ENCODE results near the gene DOP1A.

Gene DOP1A

GRCh38 chr6:83083476-83083875 is 16.0 kb downstream of the DOP1A start:
- no peak for DNase-seq

DNA sequence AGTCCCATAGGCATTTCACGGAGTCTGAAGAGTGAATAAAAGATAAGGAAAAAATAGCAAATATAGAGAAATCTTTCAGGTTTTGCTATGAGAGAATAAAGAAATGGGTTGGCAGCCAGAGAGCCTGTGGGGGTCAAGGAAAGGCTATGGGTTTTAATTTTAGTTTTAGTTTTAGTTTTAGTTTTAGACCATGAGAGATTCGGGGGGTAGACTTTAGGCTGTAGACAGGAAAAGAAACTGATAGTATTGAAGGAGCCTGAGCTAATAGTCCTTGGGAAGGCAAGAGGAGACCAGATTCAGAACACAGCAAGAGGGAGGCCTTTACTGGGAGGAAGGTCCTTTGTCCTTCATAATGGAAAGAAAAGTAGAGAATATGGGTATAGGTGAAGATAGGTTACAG is 19.3 kb downstream of the DOP1A start:
- DNase-seq = no peak

DNA sequence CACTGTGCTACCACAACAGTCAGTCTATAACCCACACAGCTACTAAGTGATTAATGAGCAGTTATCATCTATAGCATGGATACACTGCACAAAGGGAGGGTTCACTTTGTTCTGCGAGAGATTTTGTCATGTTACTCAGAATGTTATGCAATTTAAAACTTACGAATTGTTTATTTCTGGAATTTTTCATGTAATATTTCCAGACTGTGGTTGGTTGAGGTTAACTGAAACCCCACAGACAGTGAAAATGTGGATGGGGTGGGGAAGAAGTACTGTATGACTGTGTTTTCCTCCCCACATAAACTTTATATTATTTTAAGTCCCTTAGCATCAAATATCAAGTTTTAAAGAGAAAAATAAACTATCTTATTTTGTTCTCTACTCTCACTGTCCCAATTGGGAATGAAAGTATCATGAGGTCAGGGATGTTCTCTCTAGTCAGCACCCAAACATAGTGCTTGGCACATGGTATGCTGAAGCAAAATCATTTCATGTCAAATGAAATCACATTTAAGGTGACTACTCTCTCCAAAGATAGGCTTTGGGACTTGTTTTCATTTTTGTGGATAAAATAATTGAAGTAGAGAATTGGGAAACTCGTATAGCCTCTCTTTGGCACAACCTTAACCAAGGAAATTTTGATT is 25.4 kb downstream of the DOP1A start:
- DNase-seq = no peak

DNA sequence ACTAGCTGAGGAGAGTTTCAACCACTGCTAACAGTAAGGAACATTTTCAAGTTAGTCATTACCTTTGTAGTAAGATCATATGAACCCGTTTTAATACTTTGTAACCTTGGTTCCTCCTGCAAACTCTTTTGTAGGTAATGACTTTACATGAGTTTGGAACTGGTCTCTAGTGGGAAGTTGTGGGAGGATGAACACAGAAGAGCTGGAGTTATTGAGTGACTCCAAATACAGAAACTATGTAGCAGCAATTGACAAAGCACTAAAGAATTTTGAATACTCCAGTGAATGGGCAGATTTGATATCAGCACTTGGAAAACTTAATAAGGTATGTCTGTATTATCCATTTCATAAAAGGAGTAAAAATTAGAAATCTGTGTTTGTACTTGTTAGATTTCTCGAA is 29.3 kb downstream of the DOP1A start:
- no peak for DNase-seq

DNA sequence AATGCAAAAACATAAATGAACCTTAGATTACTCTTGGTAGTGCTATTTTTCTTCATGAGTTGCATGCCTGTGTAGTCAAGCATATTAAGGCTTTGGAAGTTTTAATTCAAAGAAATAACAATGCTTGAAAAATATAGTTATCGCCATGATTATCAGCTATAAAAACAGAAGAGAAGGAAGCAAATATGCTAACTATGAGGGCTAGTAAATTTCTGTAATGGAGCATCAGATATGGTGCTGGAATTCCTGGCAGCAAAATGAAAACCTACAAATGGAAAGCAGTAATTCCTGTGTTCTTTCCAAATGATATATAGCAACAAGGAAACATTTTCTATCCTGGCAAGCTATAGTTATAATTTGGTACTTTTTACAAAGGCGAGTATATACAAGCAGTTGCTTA is 29.7 kb downstream of the DOP1A start:
- no peak for DNase-seq

DNA sequence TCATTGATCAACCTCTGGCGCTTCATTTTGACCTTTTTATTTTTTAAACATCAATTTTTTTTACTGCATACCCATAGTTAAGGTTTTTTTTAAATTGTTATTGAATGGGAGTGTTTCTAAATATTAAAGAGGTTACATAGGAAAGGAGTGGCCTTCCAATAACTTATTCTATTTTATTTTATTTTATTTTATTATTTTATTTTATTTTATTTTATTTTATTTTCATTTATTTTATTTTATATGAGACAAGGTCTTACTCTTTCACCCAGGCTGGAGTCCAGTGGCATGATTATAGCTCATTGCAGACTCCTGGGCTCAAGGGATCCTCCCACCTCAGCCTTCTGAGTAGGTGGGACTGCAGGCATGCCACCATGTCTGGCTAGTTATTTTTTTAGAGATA is 30.2 kb downstream of the DOP1A start:
- no peak for DNase-seq

GRCh38 chr6:83098589-83098988 is 31.1 kb downstream of the DOP1A start:
- DNase-seq = no peak

GRCh38 chr6:83108378-83108777 is 40.9 kb downstream of the DOP1A start:
- DNase-seq = no peak

GRCh38 chr6:83113258-83113657 is 45.8 kb downstream of the DOP1A start:
- DNase-seq = no peak

DNA sequence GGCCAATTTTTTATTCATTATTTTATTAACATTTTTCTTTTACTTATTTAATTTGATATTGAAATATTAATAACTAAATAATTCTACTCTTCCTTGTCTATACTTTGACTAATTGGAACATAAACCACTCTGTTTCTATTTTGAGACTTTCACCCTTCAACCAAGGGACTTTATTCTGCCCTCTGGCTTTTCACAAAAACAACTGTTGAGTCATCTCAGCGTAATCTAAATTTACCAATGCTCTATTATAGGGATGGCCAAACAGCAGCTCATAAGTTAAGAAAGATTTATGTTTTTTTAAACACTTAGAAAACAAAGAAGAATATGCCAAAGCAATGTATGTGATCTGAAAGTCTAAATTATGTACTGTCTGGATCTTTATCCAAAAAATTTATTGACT is 46.7 kb downstream of the DOP1A start:
- DNase-seq = no peak

DNA sequence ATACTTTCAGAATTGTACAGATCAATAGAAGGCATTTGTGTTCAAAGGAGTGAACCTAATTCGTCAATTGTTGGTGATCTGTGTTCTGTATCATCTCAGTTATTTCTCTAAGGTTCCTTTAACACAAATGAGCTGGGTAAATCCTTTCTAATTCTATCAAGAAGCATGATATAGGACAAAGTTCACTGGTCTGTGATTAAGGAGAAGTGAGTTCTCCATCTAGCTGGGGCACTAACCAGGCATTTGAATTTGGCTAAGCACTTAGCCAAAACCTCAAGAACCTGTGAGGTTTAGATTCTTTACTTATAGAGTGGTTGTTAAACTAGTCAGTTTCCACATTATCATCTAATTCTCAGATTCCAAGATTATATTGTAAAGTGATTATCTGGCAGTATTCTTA is 50.3 kb downstream of the DOP1A start:
- no peak for DNase-seq

GRCh38 chr6:83119742-83120300 is 52.4 kb downstream of the DOP1A start:
- DNase-seq = no peak

GRCh38 chr6:83124553-83124952 is 57.1 kb downstream of the DOP1A start:
- DNase-seq = no peak

- DNase-seq = no peak
These were observed 58.0 kb downstream of the DOP1A start for GRCh38 chr6:83125425-83125824.

GRCh38 chr6:83126223-83126622 is 58.8 kb downstream of the DOP1A start:
- DNase-seq = no peak

GRCh38 chr6:83126807-83127206 is 59.3 kb downstream of the DOP1A start:
- DNase-seq = no peak

DNA sequence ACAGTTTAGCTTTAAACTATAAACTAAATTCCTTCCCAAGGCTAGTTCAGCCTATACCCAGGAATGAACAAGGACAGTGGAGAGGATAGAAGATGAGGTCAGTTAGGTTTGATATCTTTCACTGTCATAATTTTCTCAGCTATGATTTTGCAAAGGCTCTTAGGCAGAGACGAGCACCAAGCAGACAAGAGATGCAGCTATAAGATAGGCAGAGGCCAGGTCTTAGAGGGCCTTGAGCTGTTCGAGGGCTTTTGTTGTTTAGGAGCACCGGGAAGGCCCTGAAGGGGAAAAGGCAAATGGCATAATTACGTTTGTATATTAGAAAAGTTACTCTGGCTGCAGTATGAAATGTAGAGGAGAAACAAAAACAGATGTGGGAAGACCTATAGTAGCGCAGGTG is 59.8 kb downstream of the DOP1A start:
- DNase-seq = no peak

DNA sequence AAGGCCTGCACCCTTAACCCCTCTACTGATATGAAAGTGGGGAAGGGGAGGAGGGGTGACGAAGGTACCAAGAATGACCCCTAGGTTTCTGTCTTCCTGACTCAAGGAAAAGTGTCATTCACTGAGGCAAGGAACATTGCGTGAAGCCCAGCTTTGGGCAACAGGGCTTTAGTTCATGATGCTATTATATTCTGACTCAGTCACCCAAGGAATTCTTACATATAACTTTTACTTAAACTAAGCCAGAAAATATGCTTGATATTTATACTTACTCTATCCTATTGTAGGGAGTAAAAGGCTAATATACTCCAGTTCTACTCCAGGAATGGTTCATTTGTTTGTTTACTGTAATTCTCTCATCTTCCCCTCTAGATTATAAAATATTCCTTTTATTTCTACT is 60.5 kb downstream of the DOP1A start:
- DNase-seq = no peak

DNA sequence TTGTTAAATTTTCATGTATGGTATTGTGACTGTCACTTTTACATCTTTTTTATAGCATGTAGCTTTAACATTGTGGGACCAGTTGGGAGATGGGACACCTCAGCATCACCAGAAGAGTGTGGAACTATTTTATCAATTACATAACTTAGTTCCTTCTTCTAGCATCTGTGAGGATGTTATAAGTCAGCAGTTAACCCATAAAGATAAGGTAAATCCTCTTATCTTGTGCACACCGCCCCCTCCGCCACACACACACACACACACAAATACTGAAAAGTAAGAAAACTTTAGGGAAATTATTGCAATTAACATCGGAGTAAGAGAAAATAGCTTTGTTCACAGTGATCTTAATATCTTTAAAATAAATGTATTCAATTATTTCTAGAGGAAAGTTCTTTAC is 64.7 kb downstream of the DOP1A start:
- no peak for DNase-seq

GRCh38 chr6:83138118-83138722 is 70.7 kb downstream of the DOP1A start:
- no peak for DNase-seq

GRCh38 chr6:83138758-83139157 is 71.3 kb downstream of the DOP1A start:
- no peak for DNase-seq

DNA sequence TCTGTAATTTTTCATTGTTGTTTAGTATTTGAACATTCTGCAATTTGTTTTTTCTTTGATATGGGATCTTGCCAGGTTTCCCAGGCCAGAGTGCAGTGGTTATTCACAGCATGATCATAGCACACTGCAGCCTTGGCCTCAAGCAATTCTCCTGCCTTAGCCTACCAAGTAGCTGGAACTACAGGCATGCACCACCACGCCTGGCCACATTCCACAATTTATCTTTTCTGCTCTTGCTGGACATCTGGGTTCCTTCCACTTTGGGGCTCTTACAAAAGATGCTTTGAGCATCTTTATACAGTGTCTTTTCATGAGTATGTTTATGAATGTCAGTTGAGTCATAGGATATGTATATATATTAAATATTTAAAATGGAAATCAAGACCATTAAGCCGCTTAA is 83.6 kb downstream of the DOP1A start:
- no peak for DNase-seq

GRCh38 chr6:83152913-83153312 is 85.4 kb downstream of the DOP1A start:
- no peak for DNase-seq

DNA sequence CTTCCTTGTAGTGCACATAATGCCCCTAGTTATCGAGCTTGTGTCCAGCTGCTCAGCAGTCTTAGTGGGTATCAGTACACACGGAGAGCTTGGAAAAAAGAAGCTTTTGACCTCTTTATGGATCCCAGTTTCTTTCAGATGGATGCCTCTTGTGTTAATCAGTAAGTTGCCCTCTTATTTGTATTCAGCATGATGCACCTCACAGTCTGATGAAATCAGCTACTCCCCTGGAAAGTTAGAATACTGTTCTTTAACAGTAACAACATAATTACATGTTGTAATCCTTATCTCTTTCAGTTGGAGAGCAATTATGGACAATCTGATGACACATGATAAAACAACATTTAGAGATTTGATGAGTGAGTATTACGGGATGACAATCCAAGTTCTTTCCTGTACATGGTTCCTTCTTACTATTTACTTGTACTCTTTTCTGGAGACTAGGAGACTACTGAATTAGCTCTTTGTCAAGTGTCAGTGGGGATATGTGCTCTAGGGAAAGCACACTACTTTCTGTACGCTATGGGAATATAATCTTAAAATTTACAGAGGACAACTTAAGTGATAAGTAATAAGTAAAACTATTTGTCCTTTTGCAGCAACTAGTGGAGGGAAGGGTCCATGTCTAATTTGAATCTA is 86.5 kb downstream of the DOP1A start:
- DNase-seq = no peak
